Ramos (cell line): ENCODE results near the gene CFAP20DC.
"Not testable (repeated sequence)": the region's sequence is repeated elsewhere in the genome, so short reads cannot be mapped to it uniquely, and the experiment has no call there.

ENCODE experiments used
- in situ Hi-C: fragments of 300-500 bp; cut with MboI; formaldehyde crosslinking; loops from one replicate; pipeline ENCODE4 v1.14.3; 2022; ENCODE audit warnings: low sequenced_read_pairs; ENCODE audit not compliant: unreplicated experiment

The CFAP20DC gene

GRCh38 chr3:58829321-58830000 lies 220.4 kb downstream of the CFAP20DC start:
- in situ Hi-C loops = no loop called here

- in situ Hi-C loops = no loop called here
Observed at GRCh38 chr3:58824777-58825176, 225.0 kb downstream of the CFAP20DC start.

GRCh38 chr3:58824285-58824684 lies 225.5 kb downstream of the CFAP20DC start:
- in situ Hi-C loops = no loop called here

- in situ Hi-C loops = not testable (repeated sequence)
Observed at GRCh38 chr3:58806551-58807244, 243.1 kb downstream of the CFAP20DC start.

- in situ Hi-C loops = no loop called here
Observed at GRCh38 chr3:58804914-58805313, 244.9 kb downstream of the CFAP20DC start.

GRCh38 chr3:58801541-58801940 lies 248.3 kb downstream of the CFAP20DC start:
- in situ Hi-C loops = no loop called here

- in situ Hi-C loops = no loop called here
Observed at GRCh38 chr3:58800940-58801339, 248.9 kb downstream of the CFAP20DC start.

GRCh38 chr3:58800032-58800431 lies 249.8 kb downstream of the CFAP20DC start:
- in situ Hi-C loops = no loop called here

- in situ Hi-C loops = no loop called here
Observed at GRCh38 chr3:58799271-58799670, 250.6 kb downstream of the CFAP20DC start.

- in situ Hi-C loops = no loop called here
Observed at GRCh38 chr3:58798312-58798711, 251.5 kb downstream of the CFAP20DC start.

- in situ Hi-C loops = no loop called here
Observed at GRCh38 chr3:58794750-58795149, 255.1 kb downstream of the CFAP20DC start.

- in situ Hi-C loops = no loop called here
Observed at GRCh38 chr3:58793938-58794337, 255.9 kb downstream of the CFAP20DC start.

- in situ Hi-C loops = no loop called here
Observed at GRCh38 chr3:58792921-58793451, 256.8 kb downstream of the CFAP20DC start.

GRCh38 chr3:58789385-58789784 lies 260.4 kb downstream of the CFAP20DC start:
- in situ Hi-C loops = no loop called here

GRCh38 chr3:58784888-58785287 lies 264.9 kb downstream of the CFAP20DC start:
- in situ Hi-C loops = no loop called here

GRCh38 chr3:58784425-58784824 lies 265.4 kb downstream of the CFAP20DC start:
- in situ Hi-C loops = no loop called here

- in situ Hi-C loops = no loop called here
Observed at GRCh38 chr3:58783845-58784244, 266.0 kb downstream of the CFAP20DC start.

- in situ Hi-C loops = no loop called here
Observed at GRCh38 chr3:58779934-58780333, 269.9 kb downstream of the CFAP20DC start.

- in situ Hi-C loops = no loop called here
Observed at GRCh38 chr3:58776231-58776630, 273.6 kb downstream of the CFAP20DC start.

- in situ Hi-C loops = no loop called here
Observed at GRCh38 chr3:58772462-58772861, 277.4 kb downstream of the CFAP20DC start.

GRCh38 chr3:58769065-58769464 lies 280.8 kb downstream of the CFAP20DC start:
- in situ Hi-C loops = no loop called here
